Measurements from ENCODE around the gene TSPAN16.

The TSPAN16 gene

GRCh38 chr19:11268783-11269267, 27.1 kb upstream of the TSPAN16 start:
- peak in 2 of 14 donors; percentile 9 to 11 for DNase-seq

- DNase-seq: no peak
Measured at GRCh38 chr19:11269408-11269807, 26.6 kb upstream of the TSPAN16 start.

- no peak for DNase-seq
Measured at GRCh38 chr19:11273296-11273695, 22.7 kb upstream of the TSPAN16 start.

- DNase-seq: no peak
Measured at GRCh38 chr19:11273989-11274388, 22.0 kb upstream of the TSPAN16 start.

GRCh38 chr19:11274533-11275086, 21.4 kb upstream of the TSPAN16 start:
- DNase-seq: no peak

- no peak for DNase-seq
Measured at GRCh38 chr19:11278670-11279069, 17.3 kb upstream of the TSPAN16 start.

- DNase-seq: no peak
Measured at GRCh38 chr19:11279505-11280236, 16.3 kb upstream of the TSPAN16 start.

GRCh38 chr19:11281356-11282049, 14.5 kb upstream of the TSPAN16 start:
- no peak for DNase-seq

GRCh38 chr19:11284515-11284914, 11.4 kb upstream of the TSPAN16 start:
- no peak for DNase-seq

- no peak for DNase-seq
Measured at GRCh38 chr19:11286312-11286974, 9.5 kb upstream of the TSPAN16 start.

GRCh38 chr19:11288349-11288748, 7.6 kb upstream of the TSPAN16 start:
- DNase-seq: no peak

GRCh38 chr19:11290256-11290655, 5.7 kb upstream of the TSPAN16 start:
- DNase-seq: no peak

GRCh38 chr19:11291415-11291814, 4.5 kb upstream of the TSPAN16 start:
- DNase-seq: no peak

GRCh38 chr19:11291991-11292390, 4.0 kb upstream of the TSPAN16 start:
- DNase-seq: no peak

- DNase-seq: peak; percentile 34 to 89 (median 82)
Measured at GRCh38 chr19:11293433-11294389, 2.2 kb upstream of the TSPAN16 start.

GRCh38 chr19:11295180-11295579, 780 bp upstream of the TSPAN16 start:
- DNase-seq: no peak

- peak in 1 of 14 donors; percentile 20 for DNase-seq
Measured at GRCh38 chr19:11296264-11296663, 304 bp downstream of the TSPAN16 start.

GRCh38 chr19:11299946-11300810, 4.2 kb downstream of the TSPAN16 start:
- no peak for DNase-seq

- no peak for DNase-seq
Measured at GRCh38 chr19:11300811-11301120, 4.8 kb downstream of the TSPAN16 start.

GRCh38 chr19:11304936-11305335, 9.0 kb downstream of the TSPAN16 start:
- no peak for DNase-seq

- no peak for DNase-seq
Measured at GRCh38 chr19:11306337-11306736, 10.4 kb downstream of the TSPAN16 start.
